B cell (primary cell): Measurements from ENCODE around the gene STUM. TPM values are rescaled to one million over a fixed set of nuclear protein-coding genes. Genes with fewer than 3 reads are reported as not detected.

ENCODE experiments used
- ATAC-seq: fragments of 200-7000 bp; cut with Tn5 transposase; one replicate; pipeline ENCODE4 v1.10.0; 2021; ENCODE audit warnings: low read depth, mild to moderate bottlenecking, moderate number of reproducible peaks, moderate library complexity
- CTCF ChIA-PET: fragments of 350-600 bp; sonication (Branson Sonifier 250); formaldehyde crosslinking; loops from one replicate; lab custom pipeline; 2021; ENCODE audit warnings: antibody characterized with exemption, inconsistent platforms; lab: Charles Lee
- POLR2A ChIA-PET: fragments of 350-600 bp; sonication (Branson Sonifier 250); formaldehyde crosslinking; loops from one replicate; lab custom pipeline; 2021; ENCODE audit warnings: antibody characterized with exemption; lab: Charles Lee
- DNase-seq: peaks from one replicate; pipeline ENCODE4 v3.0.0; 2013
- H2AFZ ChIP-seq: 2 replicates; pipeline ENCODE4 v1.6.1; 2012; ENCODE audit warnings: mild to moderate bottlenecking, low read depth, low read length; ENCODE audit not compliant: insufficient read depth, poor library complexity, severe bottlenecking
- H3K27ac ChIP-seq, 2 donors: 1 replicate in 1 of 2; 2 replicates in 1 of 2; pipeline ENCODE4 v1.5.1; 2012 to 2013; ENCODE audit warnings: low read length in 2 of 2, mild to moderate bottlenecking in 2 of 2, moderate library complexity in 1 of 2
- H3K27me3 ChIP-seq, 4 experiments: fragments of 200-600 bp in 1 of 4; sonication (generic) in 1 of 4; replicated peaks in 1 of 4; 1 replicate in 2 of 4; 2 replicates in 2 of 4; pipeline versions ENCODE4 v1.6.1 to v1.7.0; 2013 to 2016; ENCODE audit warnings: low read length in 3 of 4, mild to moderate bottlenecking in 2 of 4, mixed read lengths in 1 of 4, moderate library complexity in 1 of 4; ENCODE audit not compliant: insufficient read depth in 4 of 4, control insufficient read depth in 3 of 4; ENCODE audit errors: control extremely low read depth in 1 of 4
- H3K36me3 ChIP-seq, 2 experiments: replicated peaks in 1 of 2; 1 replicate in 1 of 2; 2 replicates in 1 of 2; pipeline versions ENCODE4 v1.6.1 to v1.7.1; 2013; ENCODE audit warnings: low read length in 1 of 2; ENCODE audit not compliant: insufficient read depth in 2 of 2, control insufficient read depth in 1 of 2; ENCODE audit errors: control extremely low read depth in 1 of 2, extremely low read depth in 1 of 2
- H3K4me1 ChIP-seq, 2 donors: fragments of 200-600 bp in 1 of 2; sonication (generic) in 1 of 2; 1 replicate in 1 of 2; 2 replicates in 1 of 2; pipeline versions ENCODE4 v1.5.1 to v1.6.1; 2013 to 2017; ENCODE audit warnings: low read length in 2 of 2; ENCODE audit not compliant: control insufficient read depth in 2 of 2, insufficient read depth in 2 of 2
- H3K4me2 ChIP-seq: replicated peaks from 2 replicates; pipeline ENCODE3; 2012; ENCODE audit warnings: mild to moderate bottlenecking, low read depth, low read length; ENCODE audit not compliant: poor library complexity, severe bottlenecking
- H3K4me3 ChIP-seq, 5 experiments: fragments of 200-600 bp in 1 of 5; sonication (generic) in 1 of 5; 1 replicate in 3 of 5; 2 replicates in 2 of 5; pipeline versions ENCODE4 v1.5.1 to v1.7.0; 2011 to 2016; ENCODE audit warnings: low read length in 4 of 5, mild to moderate bottlenecking in 4 of 5, low read depth in 2 of 5, control low read depth in 1 of 5, moderate library complexity in 1 of 5; ENCODE audit not compliant: insufficient read depth in 1 of 5; ENCODE audit errors: control extremely low read depth in 1 of 5, extremely low read depth in 1 of 5
- H3K79me2 ChIP-seq: fragments of 200-600 bp; sonication (generic); one replicate; pipeline ENCODE4 v1.6.0; 2016; ENCODE audit warnings: low read length; ENCODE audit not compliant: control insufficient read depth, insufficient read depth
- H3K9ac ChIP-seq: fragments of 200-600 bp; sonication (generic); 2 replicates; pipeline ENCODE4 v1.6.1; 2017; ENCODE audit warnings: mild to moderate bottlenecking, low read length, moderate library complexity
- H3K9me3 ChIP-seq, 3 donors: one replicate each; pipeline versions ENCODE4 v1.6.1 to v1.7.1; 2013; ENCODE audit warnings: low read length in 2 of 3; ENCODE audit not compliant: control insufficient read depth in 2 of 3, insufficient read depth in 1 of 3; ENCODE audit errors: control extremely low read depth in 1 of 3
- H4K20me1 ChIP-seq: 2 replicates; pipeline ENCODE4 v1.6.0; 2012; ENCODE audit warnings: mild to moderate bottlenecking, low read length; ENCODE audit not compliant: insufficient read depth, control insufficient read depth, poor library complexity, severe bottlenecking
- H3K27ac Mint-ChIP-seq: one replicate; pipeline ENCODE4 v1.8.0; 2021; ENCODE audit warnings: mixed read lengths
- H3K27me3 Mint-ChIP-seq: one replicate; pipeline ENCODE4 v1.8.0; 2021; ENCODE audit warnings: mixed read lengths
- H3K4me1 Mint-ChIP-seq: one replicate; pipeline ENCODE4 v1.8.0; 2021; ENCODE audit warnings: mixed read lengths
- H3K4me3 Mint-ChIP-seq: one replicate; pipeline ENCODE4 v1.8.0; 2021; ENCODE audit warnings: mixed read lengths
- H3K9me3 Mint-ChIP-seq: one replicate; pipeline ENCODE4 v1.8.0; 2022; ENCODE audit warnings: mixed read lengths; ENCODE audit not compliant: insufficient read depth
- CTCF ChIP-seq: fragments of 200-600 bp; IDR thresholded peaks from one replicate; pipeline ENCODE4 v1.8.0; 2022; ENCODE audit warnings: antibody characterized with exemption, mild to moderate bottlenecking
- EZH2 ChIP-seq: IDR thresholded peaks from 2 replicates; pipeline ENCODE4 v1.6.1; 2012; ENCODE audit warnings: borderline replicate concordance, low read depth, mild to moderate bottlenecking, moderate library complexity, low read length; ENCODE audit not compliant: insufficient read depth, poor library complexity, severe bottlenecking
- WGBS: methylation state at CpG from one replicate; pipeline ENCODE4 v1.1.5; 2013; ENCODE audit warnings: missing lambda C conversion rate; ENCODE audit not compliant: insufficient coverage; 5-methylcytosine and 5-hydroxymethylcytosine counted together
- intact Hi-C: fragments of 100-400 bp; cut with micrococcal nuclease; formaldehyde crosslinking; loops from one replicate; pipeline ENCODE4 v1.10.0; 2022
- polyA plus RNA-seq: library from polyadenylated mRNA; depleted of rRNA; stranded (reverse); fragments of >200 nt; gene quantifications from 2 replicates; pipeline ENCODE4 v1.2.3, GENCODE V29; 2012
- total RNA-seq, 2 donors: library from RNA; stranded (reverse); fragments of 120-200 nt in 1 of 2; gene quantifications; 1 replicate in 1 of 2; 2 replicates in 1 of 2; pipeline versions ENCODE4 v1.2.3 to v1.2.4, GENCODE V29; 2013 to 2022

Gene STUM
- total and polyA plus RNA-seq, 2 donors (not counting 1 experiment from before 2014, with no cell fraction given): 0.12 to 0.69 TPM

- H3K27ac ChIP-seq: peak overlapping the region; percentile 70 to 77
- H3K9me3 ChIP-seq: no peaks in the 10 kb centered on the region
- no peak overlapping the region for H3K9ac ChIP-seq
- H3K9me3 Mint-ChIP-seq: no peaks in the 10 kb centered on the region
- no peaks in the 10 kb centered on the region for H3K79me2 ChIP-seq
- POLR2A ChIA-PET: interaction anchor here (1.4 to 2.5 kb wide), 3 partner anchors 10 to 54 kb away, joined by 3 to 8 read pairs (median 4); no protein-coding TSS in a partner anchor
- H3K4me1 Mint-ChIP-seq: peaks cover 61% of the 10 kb centered on the region
- DNase-seq: no peak
- CTCF ChIA-PET: interaction anchor here (0.6 to 16.3 kb wide), 33 partner anchors 9 to 279 kb away, joined by 3 to 278 read pairs (median 6); partner anchors contain the start of gene STUM
- H3K4me3 Mint-ChIP-seq: peak overlapping the region; percentile 67
- H4K20me1 ChIP-seq: no peaks in the 10 kb centered on the region
- intact Hi-C loops: loop anchor here (1.0 to 5.0 kb wide), 7 partner anchors 10 to 1104 kb away; partner anchors contain the start of genes ITPKB, JMJD4 and SNAP47
- no peak overlapping the region for H3K4me3 ChIP-seq
- 43% methylated on average over 6 of the region's 7 CpGs for WGBS
- peak overlapping the region; percentile 86 for H3K27ac Mint-ChIP-seq
- H3K27me3 ChIP-seq: no peaks in the 10 kb centered on the region
- H3K27me3 Mint-ChIP-seq: no peaks in the 10 kb centered on the region
- H2AFZ ChIP-seq: no peak overlapping the region
- peaks cover 0 to 48% of the 10 kb centered on the region in 2 experiments for H3K36me3 ChIP-seq
- H3K4me2 ChIP-seq: peak overlapping the region; percentile 56
- TF ChIP-seq CTCF: no peak
- no peak for TF ChIP-seq EZH2
- ATAC-seq: peak; percentile 8
- peaks cover 37 to 61% of the 10 kb centered on the region in 2 donors for H3K4me1 ChIP-seq
Measured at GRCh38 chr1:226633541-226634165, 85.1 kb downstream of the STUM start.

- Mint-ChIP-seq H3K9me3 (no peaks in the 10 kb centered on the region), H3K27ac (peak overlapping the region; percentile 43), H3K27me3 (no peaks in the 10 kb centered on the region), H3K4me1 (peaks cover 58% of the 10 kb centered on the region), H3K4me3 (peak overlapping the region; percentile 2)
- Histone ChIP-seq H4K20me1 (no peaks in the 10 kb centered on the region), H3K79me2 (no peaks in the 10 kb centered on the region), H2AFZ (no peak overlapping the region), H3K9me3 (no peaks in the 10 kb centered on the region), H3K27me3 (no peaks in the 10 kb centered on the region), H3K4me1 (peaks cover 37 to 61% of the 10 kb centered on the region in 2 donors), H3K27ac (peak overlapping the region; percentile 70 to 77), H3K9ac (no peak overlapping the region), H3K4me2 (peak overlapping the region; percentile 56), H3K4me3 (no peak overlapping the region), H3K36me3 (peaks cover 0 to 51% of the 10 kb centered on the region in 2 experiments)
- CTCF ChIA-PET: interaction anchor here (0.8 to 16.3 kb wide), 29 partner anchors 8 to 278 kb away, joined by 3 to 278 read pairs (median 7); partner anchors contain the start of gene STUM
- POLR2A ChIA-PET: interaction anchor here (0.6 to 2.5 kb wide), 3 partner anchors 9 to 99 kb away, joined by 3 to 8 read pairs (median 3); no protein-coding TSS in a partner anchor
- TF ChIP-seq EZH2: no peak
- TF ChIP-seq CTCF: peak; percentile 98
- ATAC-seq (peak; percentile 76), DNase-seq (peak; percentile 88)
- intact Hi-C loops: loop anchor here (1.0 to 5.0 kb wide), 6 partner anchors 9 to 1103 kb away; partner anchors contain the start of genes JMJD4 and SNAP47
- 2% methylated on average over 6 of the region's 6 CpGs for WGBS
Measured at GRCh38 chr1:226634166-226634588, 85.6 kb downstream of the STUM start.
